GM12874 (cell line): ENCODE results near the gene MBTPS2.

Source experiments
- CTCF ChIP-seq: IDR thresholded peaks from 2 replicates; pipeline ENCODE4 v1.5.1; 2011; ENCODE audit warnings: low read depth, mild to moderate bottlenecking, control low read depth, low read length, moderate library complexity; ENCODE audit not compliant: insufficient read depth

The MBTPS2 gene

GRCh38 chrX:21865436-21865835 is 26.0 kb downstream of the MBTPS2 start:
- no peak for TF ChIP-seq CTCF

- TF ChIP-seq CTCF = no peak
Measured at GRCh38 chrX:21870494-21870893, 31.1 kb downstream of the MBTPS2 start.

- TF ChIP-seq CTCF = no peak
Measured at GRCh38 chrX:21873063-21873775, 33.8 kb downstream of the MBTPS2 start.

GRCh38 chrX:21875013-21875412 is 35.6 kb downstream of the MBTPS2 start:
- no peak for TF ChIP-seq CTCF

GRCh38 chrX:21881881-21882574 is 42.6 kb downstream of the MBTPS2 start:
- no peak for TF ChIP-seq CTCF

- TF ChIP-seq CTCF = no peak
Measured at GRCh38 chrX:21883258-21883657, 43.8 kb downstream of the MBTPS2 start.

- no peak for TF ChIP-seq CTCF
Measured at GRCh38 chrX:21885568-21885967, 46.2 kb downstream of the MBTPS2 start.
